8988T (cell line): ENCODE results near the gene DNAH3.
"Not testable (repeated sequence)": the region's sequence is repeated elsewhere in the genome, so short reads cannot be mapped to it uniquely, and the experiment has no call there.

Source experiments
- DNase-seq: peaks from one replicate; pipeline ENCODE4 v3.0.0; 2011

DNAH3 gene

DNA sequence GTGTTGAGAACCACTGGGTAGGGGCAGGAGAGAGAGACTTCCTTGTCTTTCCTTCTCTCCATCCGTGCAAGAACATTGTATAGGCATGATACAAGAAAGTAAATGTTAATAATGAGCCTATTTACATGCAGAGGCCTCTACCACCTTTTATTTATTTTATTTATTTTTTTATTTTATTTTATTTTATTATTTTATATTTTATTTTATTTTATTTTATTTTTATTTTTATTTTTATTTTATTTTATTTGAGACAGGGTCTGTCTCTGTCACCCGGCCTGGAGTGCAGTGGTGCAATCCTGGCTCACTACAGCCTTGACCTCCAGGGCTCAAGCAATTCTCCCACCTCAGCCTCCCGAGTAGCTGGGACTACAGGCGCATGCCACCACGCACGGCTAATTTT lies 87.3 kb downstream of the DNAH3 start:
- not testable (repeated sequence) for DNase-seq

GRCh38 chr16:21060027-21060510 lies 90.6 kb downstream of the DNAH3 start:
- no peak for DNase-seq

DNA sequence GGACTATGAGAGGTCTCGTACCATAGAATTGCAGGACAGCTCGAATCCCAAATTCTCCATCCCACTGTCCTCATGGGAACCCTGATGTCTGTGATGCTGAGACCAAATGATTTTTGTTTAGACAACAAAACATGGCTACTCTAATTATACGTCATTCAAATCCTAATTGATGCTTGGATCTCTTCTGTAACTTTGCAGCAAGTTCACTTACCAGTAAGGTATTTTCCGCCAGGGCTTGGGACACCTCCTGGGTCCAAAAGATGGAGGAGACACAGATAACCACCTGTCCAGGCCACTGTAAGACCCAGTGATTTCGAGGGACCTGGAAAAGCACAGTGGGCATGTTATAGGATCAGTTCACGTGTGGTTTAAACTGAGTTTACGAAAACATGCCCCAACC lies 92.8 kb downstream of the DNAH3 start:
- DNase-seq: no peak

DNA sequence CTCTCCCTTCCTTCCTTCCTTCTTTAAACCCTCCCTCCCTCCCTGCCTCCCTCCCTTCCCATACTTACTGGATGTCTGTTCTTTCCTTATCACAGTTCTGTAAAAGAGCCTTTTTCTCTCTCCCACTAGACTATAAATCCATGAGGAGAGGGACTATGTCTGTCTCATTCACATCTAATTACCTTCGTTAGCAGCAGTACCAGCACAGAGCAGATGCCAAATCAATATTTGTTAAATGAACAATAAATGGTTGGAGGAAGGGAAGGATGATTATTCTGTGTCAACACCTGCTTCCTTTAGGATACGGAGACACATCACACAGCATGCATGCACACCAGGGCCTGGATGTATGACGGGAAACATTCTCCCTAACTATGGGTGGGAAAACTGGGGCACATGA lies 94.2 kb downstream of the DNAH3 start:
- no peak for DNase-seq

DNA sequence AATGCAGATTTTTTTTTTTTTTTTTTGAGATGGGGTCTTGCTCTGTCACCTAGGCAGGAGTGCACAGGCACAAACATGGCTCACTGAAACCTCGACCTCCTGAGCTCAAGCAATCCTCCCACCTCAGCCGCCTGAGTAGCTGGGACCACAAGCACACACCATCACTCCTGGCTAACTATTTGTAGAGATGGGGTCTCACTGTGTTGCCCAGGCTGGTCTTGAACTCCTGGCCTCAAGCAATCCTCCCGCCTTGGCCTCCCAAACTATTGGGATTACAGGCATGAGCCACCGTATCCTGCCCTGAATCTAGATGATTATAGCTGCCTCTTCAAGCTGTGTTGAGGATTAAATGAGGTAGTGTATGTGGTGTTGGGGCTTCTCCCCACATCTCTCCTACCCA lies 94.9 kb downstream of the DNAH3 start:
- not testable (repeated sequence) for DNase-seq

DNA sequence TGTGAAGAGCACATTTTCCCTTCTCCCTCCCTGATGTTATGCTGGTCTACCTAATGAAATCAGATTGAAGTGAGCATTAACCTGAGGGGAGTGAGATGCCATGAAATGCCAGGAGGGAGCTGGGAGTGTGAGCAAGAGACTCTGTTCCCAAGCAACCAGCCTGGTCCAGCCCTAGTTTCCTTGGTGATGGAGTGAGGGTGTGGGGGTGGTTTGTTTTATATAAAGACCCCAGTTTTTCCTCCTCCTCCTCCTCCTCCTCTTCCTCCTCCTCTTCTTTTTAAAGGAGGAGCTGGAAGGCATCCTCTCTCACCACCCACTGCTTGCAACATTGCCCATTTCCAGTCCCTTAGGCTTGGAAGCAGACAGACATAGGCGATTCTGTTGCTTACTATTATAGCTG lies 97.1 kb downstream of the DNAH3 start:
- DNase-seq: no peak

GRCh38 chr16:21048091-21048912 lies 102.3 kb downstream of the DNAH3 start:
- not testable (repeated sequence) for DNase-seq

DNA sequence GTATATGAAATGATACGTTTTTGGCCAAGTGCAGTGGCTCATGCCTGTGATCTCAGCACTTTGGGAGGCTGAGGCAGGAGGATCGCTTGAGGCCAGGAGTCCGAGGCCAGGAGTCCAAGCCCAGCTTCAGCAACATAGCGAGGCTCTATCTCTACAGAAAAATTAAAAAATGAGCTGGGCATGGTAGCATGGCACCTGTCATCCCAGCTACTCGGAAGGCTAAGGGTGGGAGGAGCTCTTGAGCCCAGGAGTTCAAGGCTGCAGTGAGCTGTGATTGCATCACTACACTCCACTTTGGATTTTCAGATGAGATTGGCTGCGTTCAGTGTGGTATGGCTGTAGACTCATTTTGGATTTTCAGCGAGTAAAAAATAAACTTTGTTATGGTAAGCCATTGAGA lies 112.4 kb downstream of the DNAH3 start:
- no peak for DNase-seq

DNA sequence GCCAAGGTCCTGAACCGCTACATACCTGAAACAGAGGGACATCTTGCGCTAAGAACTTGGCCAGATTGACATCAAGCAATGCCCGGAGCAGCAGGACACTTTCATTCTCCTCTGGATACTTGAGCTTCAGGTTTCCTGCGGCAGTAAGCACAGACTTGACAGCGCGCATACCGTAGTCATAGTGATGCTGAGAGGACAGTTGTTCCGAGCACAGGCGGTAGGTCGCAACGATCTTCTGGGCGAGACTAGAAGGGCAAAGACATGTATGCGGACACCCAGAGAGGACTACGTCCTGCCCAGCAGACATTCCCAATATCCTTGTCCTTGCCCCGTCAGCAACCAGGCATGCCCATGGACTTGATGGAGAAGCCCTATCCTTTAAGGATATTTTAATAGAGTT lies 112.9 kb downstream of the DNAH3 start:
- DNase-seq: no peak

- DNase-seq: no peak
Observed at GRCh38 chr16:21037168-21037567, 113.5 kb downstream of the DNAH3 start.

GRCh38 chr16:21036471-21036870 lies 114.2 kb downstream of the DNAH3 start:
- DNase-seq: no peak

GRCh38 chr16:21033704-21034103 lies 116.9 kb downstream of the DNAH3 start:
- no peak for DNase-seq

DNA sequence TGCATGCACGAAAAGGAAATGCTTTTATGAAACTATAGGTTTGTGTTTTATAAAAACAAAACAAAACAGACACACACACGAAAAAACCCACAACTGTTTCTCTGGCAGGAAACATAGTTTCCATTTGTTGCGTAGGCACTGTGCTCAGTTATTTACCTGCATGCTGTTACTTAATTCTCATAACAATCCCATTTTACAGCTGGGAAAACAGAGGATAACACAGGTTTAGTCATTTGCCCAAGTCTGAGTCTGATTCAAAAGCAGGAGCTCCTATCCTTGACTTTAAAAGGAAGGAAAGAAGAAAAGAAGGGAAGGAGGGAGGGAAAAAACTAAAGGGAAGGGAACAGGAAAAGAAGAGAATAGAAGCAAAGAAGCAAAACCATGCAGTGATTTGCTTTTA lies 117.4 kb downstream of the DNAH3 start:
- no peak for DNase-seq

DNA sequence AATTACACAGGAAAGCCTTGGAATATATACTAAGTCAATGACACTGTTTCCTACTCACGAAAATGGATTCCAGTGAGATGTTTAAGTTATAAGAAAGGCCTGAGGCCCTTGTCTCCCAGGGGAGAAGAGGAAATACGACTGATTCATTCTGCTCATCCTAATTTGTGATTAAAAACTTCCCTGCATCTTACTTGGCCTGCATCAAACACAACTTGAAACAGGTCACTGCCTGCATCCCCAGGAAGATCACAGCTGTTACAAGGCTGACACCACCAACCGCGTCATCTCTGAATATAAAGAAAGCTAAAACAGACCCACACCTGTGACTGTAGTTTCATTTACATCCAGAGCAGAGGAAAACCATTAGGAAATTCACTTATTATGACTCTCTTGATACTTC lies 121.9 kb downstream of the DNAH3 start:
- no peak for DNase-seq

DNA sequence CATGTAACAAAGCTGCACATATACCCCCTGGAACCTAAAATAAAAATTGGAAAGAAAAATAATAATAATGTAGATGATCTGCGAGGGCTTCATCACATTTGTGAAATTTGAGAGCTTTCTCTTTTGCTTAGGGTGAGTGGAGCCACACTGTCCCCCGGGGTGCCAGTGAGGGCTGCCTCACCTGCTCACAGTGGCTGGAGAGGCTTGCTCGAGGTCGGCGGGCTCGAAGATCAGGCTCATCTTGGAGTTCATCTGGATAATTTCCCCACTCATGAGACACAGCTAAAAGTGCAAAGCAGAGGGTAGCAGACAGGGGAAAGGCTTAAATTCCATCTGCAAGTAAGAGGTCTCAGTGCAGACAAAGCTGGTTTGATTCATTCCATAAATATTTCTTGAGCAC lies 123.8 kb downstream of the DNAH3 start:
- no peak for DNase-seq

GRCh38 chr16:21023509-21024202 lies 127.0 kb downstream of the DNAH3 start:
- no peak for DNase-seq

DNA sequence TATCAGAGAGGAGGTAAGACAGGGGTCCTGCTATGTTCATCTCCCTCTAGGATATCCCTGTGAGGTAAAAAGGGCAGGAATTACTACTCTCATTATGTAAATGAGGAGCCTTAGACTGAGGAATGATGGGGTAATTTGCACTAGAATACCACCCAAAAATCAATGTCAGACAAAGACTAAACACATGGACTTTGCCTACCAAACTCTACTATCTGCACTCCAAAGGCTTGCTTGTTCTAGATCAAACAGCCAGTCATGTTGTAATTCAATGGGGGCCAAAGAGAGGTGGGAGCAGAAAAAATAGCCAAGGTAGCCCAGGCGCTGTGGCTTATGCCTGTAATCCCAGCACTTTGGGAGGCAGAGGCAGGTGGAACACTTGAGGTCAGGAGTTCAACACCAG lies 129.3 kb downstream of the DNAH3 start:
- no peak for DNase-seq

- DNase-seq: no peak
Observed at GRCh38 chr16:21009815-21010214, 140.8 kb downstream of the DNAH3 start.

- no peak for DNase-seq
Observed at GRCh38 chr16:21005008-21005407, 145.6 kb downstream of the DNAH3 start.

DNA sequence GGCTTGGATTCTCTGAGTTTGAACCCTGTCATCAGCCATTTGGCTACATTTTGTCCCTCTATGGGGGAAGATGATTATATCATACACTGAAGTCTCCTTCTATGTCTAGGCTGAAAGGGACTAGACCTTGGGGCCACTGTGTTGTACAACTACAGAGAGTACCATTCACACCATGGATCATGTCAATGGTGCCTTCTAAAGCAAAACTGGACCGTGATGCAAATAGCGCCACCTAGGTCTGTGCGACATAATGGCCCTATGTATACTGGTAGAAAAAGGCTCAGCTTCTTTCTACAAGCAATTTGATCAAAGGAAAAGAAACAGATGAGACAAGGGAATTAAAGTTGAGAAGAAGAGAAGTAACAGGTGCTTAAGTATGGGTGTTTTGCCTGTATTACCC lies 149.4 kb downstream of the DNAH3 start:
- DNase-seq: no peak

- DNase-seq: no peak
Observed at GRCh38 chr16:20997147-20997546, 153.5 kb downstream of the DNAH3 start.

- DNase-seq: no peak
Observed at GRCh38 chr16:20995711-20996110, 154.9 kb downstream of the DNAH3 start.

DNA sequence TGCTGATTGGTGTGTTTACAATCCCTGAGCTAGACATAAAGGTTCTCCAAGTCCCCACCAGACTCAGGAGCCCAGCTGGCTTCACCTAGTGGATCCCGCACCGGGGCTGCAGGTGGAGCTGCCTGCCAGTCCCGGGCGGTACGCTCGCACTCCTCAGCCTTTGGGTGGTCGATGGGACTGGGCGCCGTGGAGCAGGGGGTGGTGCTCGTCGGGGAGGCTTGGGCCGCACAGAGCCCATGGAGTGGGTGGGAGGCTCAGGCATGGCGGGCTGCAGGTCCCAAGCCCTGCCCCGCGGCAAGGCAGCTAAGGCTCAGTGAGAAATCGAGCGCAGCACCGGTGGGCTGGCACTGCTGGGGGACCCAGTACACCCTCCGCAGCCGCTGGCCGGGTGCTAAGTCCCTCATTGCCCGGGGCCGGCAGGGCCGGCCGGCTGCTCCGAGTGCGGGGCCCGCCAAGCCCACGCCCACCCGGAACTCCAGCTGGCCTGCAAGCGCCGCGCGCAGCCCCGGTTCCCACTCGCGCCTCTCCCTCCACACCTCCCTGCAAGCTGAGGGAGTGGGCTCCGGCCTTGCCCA lies 161.1 kb downstream of the DNAH3 start:
- DNase-seq: not testable (repeated sequence)

DNA sequence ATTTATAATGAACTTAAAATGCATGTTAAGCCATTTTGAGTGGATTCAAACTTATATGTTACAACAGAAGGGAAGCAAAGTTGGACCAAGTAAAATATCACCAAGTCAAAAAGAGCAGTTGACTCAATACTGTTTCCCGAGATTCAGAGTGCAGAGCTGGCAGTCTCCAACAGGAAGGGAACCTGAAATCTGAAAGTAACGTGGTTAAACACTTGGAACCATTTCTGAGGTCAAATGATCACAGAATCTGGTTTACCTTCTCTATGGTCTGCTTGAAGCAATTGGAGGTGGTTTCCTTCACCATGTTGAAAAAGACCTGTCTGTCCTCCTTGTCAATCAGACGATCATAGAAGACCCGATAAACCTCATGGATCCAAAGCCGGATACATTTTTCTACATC lies 163.6 kb downstream of the DNAH3 start:
- no peak for DNase-seq
